ENCODE data around the gene GNB1L. TPM values are rescaled to one million over a fixed set of nuclear protein-coding genes. Genes with fewer than 3 reads are reported as not detected.

Gene GNB1L
- total RNA-seq, 4 donors from 2014 or later = 1.8 to 5.1 (median 4.5) TPM

DNA sequence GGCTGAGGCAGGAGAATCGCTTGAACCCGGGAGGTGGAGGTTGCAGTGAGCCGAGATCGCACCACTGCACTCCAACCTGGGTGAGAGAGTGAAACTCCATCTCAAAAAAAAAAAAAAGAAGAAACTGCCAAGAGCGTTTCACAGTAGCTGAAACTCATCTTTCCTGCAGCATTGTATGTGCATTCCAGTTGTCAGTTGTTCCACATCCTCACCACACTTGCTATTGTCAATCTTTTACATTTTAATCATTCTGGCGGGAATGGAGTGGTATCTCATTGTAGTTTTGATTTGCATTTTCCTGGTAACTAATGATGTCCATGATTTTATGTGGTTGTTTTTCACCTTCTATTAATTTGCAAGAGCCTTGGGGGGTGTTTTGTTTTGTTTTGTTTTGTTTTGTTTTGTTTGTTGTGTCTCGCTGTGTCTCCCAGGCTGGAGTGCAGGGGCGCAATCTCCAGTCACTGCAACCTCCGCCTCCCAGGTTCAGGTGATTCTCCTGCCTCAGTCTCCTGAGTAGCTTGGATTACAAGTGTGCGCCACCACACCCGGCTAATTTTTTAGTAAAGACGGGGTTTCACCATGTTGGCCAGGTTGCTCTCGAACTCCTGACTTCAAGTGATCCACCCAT, 8.1 kb upstream of the GNB1L start:
- Histone ChIP-seq H3K27me3 (no peaks in the 10 kb centered on the region), H3K9me3 (no peaks in the 10 kb centered on the region), H3K36me3 (no peaks in the 10 kb centered on the region), H3K4me3 (replicated peaks in 1 of 3) (no peak overlapping the region), H3K27ac (no peak overlapping the region), H3K4me1 (no peaks in the 10 kb centered on the region)
- WGBS, 2 donors = 89 to 95% methylated on average over 13 of the region's 13 CpGs
- TF ChIP-seq POLR2A (IDR thresholded peaks at IDR 0.05) = no peak
- TF ChIP-seq, protein P1, sequence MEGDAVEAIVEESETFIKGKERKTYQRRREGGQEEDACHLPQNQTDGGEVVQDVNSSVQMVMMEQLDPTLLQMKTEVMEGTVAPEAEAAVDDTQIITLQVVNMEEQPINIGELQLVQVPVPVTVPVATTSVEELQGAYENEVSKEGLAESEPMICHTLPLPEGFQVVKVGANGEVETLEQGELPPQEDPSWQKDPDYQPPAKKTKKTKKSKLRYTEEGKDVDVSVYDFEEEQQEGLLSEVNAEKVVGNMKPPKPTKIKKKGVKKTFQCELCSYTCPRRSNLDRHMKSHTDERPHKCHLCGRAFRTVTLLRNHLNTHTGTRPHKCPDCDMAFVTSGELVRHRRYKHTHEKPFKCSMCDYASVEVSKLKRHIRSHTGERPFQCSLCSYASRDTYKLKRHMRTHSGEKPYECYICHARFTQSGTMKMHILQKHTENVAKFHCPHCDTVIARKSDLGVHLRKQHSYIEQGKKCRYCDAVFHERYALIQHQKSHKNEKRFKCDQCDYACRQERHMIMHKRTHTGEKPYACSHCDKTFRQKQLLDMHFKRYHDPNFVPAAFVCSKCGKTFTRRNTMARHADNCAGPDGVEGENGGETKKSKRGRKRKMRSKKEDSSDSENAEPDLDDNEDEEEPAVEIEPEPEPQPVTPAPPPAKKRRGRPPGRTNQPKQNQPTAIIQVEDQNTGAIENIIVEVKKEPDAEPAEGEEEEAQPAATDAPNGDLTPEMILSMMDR (IDR thresholded peaks at IDR 0.05) = no peak
- intact Hi-C loops (cut with DNase I) = no loop called here
- DNase-seq = no peak

DNA sequence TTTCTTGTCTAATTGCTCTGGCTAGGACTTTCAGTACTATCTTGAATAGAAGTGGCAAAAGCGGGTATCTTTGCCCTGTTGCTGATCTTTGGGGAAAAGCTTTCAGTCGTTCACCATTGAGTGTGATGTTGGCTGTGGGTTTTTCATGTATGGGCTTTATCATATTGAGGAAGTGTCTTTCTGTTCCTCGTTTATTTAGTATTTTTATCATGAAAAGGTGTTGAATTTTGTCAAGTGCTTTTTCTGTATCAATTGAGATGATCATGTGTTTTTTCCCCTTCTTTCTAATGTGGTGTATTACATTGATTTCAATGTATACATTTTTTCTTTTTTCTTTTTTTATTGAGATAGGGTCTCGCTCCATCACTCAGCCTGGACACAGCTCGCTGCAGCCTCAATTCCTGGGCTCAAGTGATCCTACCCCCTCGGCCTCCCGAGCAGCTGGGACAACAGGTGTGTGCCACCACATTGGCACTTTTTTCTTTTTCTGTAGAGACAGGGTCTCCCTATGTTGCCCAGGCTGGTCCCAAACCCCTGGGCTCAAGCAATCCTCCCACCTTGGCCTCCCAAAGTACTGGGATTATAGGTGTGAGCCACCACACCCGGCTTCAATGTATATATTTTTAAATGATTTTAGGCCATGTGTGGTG, 5.3 kb upstream of the GNB1L start:
- H3K9me3 ChIP-seq = no peaks in the 10 kb centered on the region
- no peaks in the 10 kb centered on the region for H3K36me3 ChIP-seq
- TF ChIP-seq, protein P1 (IDR thresholded peaks at IDR 0.05) = no peak
- 95 to 96% methylated on average over 8 of the region's 8 CpGs for WGBS, 2 donors
- H3K4me3 ChIP-seq (replicated peaks in 1 of 3) = no peak overlapping the region
- no peaks in the 10 kb centered on the region for H3K27me3 ChIP-seq
- no peak overlapping the region for H3K27ac ChIP-seq
- DNase-seq = no peak
- intact Hi-C loops (cut with DNase I) = no loop called here
- peaks cover 10 to 14% of the 10 kb centered on the region in 2 donors for H3K4me1 ChIP-seq

DNA sequence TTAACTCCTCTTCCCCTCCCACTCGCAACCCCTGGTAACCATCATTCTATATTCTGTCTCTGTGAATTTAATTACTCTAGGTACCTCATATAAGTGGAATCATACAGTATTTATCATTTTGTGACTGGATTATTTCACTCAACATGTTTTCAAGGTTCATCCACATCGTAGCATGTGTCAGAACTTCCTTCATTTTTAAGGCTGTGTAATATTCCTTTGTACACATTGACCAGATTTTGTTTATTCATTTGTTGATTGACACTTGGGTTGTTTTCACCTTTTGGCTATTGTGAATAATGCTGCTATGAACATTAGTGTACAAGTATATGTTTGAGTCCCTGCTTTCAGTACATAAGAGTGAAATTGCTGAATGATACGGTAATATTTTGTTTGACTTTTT, 2.7 kb upstream of the GNB1L start:
- DNase-seq = no peak
- H3K4me3 ChIP-seq (replicated peaks in 1 of 3) = no peak overlapping the region
- no peak for TF ChIP-seq POLR2A (IDR thresholded peaks at IDR 0.05)
- TF ChIP-seq, protein P1 (IDR thresholded peaks at IDR 0.05) = no peak
- H3K27me3 ChIP-seq = no peaks in the 10 kb centered on the region
- no peak overlapping the region for H3K27ac ChIP-seq
- H3K9me3 ChIP-seq = no peaks in the 10 kb centered on the region
- intact Hi-C loops (cut with DNase I) = no loop called here
- WGBS, 2 donors = 97 to 98% methylated on average over 3 of the region's 3 CpGs
- H3K4me1 ChIP-seq = peaks cover 23 to 29% of the 10 kb centered on the region in 2 donors
- H3K36me3 ChIP-seq = no peaks in the 10 kb centered on the region

DNA sequence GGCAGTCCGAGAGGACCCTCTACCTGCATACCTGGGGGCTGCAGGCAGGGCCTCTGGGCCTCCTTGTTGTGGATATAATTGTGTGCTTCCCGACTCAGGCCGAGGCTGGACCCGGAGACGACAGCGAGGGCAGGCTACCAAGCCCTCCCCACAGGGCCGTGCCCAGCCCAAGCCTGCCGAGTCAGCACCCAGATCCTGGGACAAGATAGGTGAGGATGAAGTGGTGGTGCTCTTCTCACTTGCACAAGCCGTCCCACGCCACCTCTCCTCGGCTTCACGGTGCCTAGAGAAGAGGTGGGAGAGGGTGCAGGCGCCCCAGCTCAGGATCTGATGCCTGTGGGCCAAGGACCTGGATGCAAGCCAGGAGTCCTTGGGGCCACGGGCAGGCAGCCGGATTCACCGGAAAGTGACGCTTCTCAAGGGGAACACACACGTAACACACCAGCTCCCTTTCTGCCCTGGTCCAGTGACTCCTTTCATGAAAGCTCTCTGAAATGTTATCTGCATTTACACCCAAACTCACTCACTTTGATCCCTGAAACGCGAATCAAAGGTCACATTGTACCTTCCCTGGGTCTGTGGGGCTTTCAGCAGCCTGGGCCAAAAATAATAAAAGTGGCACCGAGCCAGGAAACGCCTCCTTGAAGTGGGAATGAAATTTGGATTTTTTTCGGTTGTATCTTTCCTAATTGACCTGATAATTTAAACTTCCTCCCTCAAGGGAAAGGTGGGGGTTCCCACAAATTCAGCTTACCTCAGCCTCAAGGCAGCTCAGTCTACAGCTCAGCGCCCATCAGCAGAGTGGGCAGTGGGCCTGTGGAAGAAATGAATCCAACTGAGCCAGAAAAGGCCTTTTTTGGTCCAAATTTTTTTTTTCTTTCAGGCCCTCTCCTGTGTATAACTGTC, 1.1 kb upstream of the GNB1L start:
- Histone ChIP-seq H3K27me3 (no peaks in the 10 kb centered on the region), H3K4me3 (replicated peaks in 1 of 3) (peak overlapping the region; percentile 28 to 86 (median 68)), H3K9me3 (no peaks in the 10 kb centered on the region), H3K27ac (peak overlapping the region; percentile 97 to 99 (median 98)), H3K4me1 (peaks cover 40 to 45% of the 10 kb centered on the region in 2 donors), H3K36me3 (peaks cover 10 to 14% of the 10 kb centered on the region in 2 donors)
- 2% methylated on average over 17 to 23 of the region's 24 CpGs for WGBS, 2 donors
- intact Hi-C loops (cut with DNase I) = no loop called here
- TF ChIP-seq, protein P1 (IDR thresholded peaks at IDR 0.05) = no peak
- TF ChIP-seq POLR2A (IDR thresholded peaks at IDR 0.05) = no peak
- peak; percentile 86 to 92 for DNase-seq
